Measurements from ENCODE around the gene BTAF1.

The BTAF1 gene

GRCh38 chr10:92062273-92062672 lies 138.7 kb downstream of the BTAF1 start:
- H3K4me3 ChIP-seq (ENCODE audit: low read length) = no peak overlapping the region
- no peaks in the 10 kb centered on the region for H3K79me2 ChIP-seq (ENCODE audit: control insufficient read depth, low read length)
- no peaks in the 10 kb centered on the region for H3K27me3 ChIP-seq (ENCODE audit: control insufficient read depth, low read length)
- no peaks in the 10 kb centered on the region for H3K9me2 ChIP-seq (replicated peaks; ENCODE audit: control insufficient read depth, low read length)
- no peaks in the 10 kb centered on the region for H3K36me3 ChIP-seq (ENCODE audit: control insufficient read depth, low read length)
- H3K4me2 ChIP-seq (ENCODE audit: low read length) = no peak overlapping the region
- H4K20me1 ChIP-seq (ENCODE audit: control insufficient read depth, insufficient read depth, low read depth, low read length) = no peaks in the 10 kb centered on the region
- TF ChIP-seq EZH2phosphoT487 (IDR thresholded peaks at IDR 0.05; ENCODE audit: borderline replicate concordance, low read length) (no peak), CTCF (IDR thresholded peaks at IDR 0.05; ENCODE audit: low read depth, low read length, poor library complexity, severe bottlenecking) (no peak)
- no peak overlapping the region for H3K27ac ChIP-seq (ENCODE audit: low read depth, low read length)
- H3F3A ChIP-seq (ENCODE audit: control insufficient read depth, insufficient read depth) = no peaks in the 10 kb centered on the region
- no peaks in the 10 kb centered on the region for H3K9me3 ChIP-seq (ENCODE audit: control insufficient read depth, insufficient read depth, low read length)
- H3K4me1 ChIP-seq (ENCODE audit: control insufficient read depth, low read length) = no peaks in the 10 kb centered on the region

- Histone ChIP-seq H3K4me3 (ENCODE audit: low read length) (no peak overlapping the region), H3K36me3 (ENCODE audit: control insufficient read depth, low read length) (no peaks in the 10 kb centered on the region), H3K4me1 (ENCODE audit: control insufficient read depth, low read length) (no peaks in the 10 kb centered on the region), H3K27me3 (ENCODE audit: control insufficient read depth, low read length) (no peaks in the 10 kb centered on the region), H3K9me3 (ENCODE audit: control insufficient read depth, insufficient read depth, low read length) (no peaks in the 10 kb centered on the region), H3K79me2 (ENCODE audit: control insufficient read depth, low read length) (no peaks in the 10 kb centered on the region), H3K4me2 (ENCODE audit: low read length) (no peak overlapping the region), H3F3A (ENCODE audit: control insufficient read depth, insufficient read depth) (no peaks in the 10 kb centered on the region), H3K9me2 (replicated peaks; ENCODE audit: control insufficient read depth, low read length) (no peaks in the 10 kb centered on the region), H4K20me1 (ENCODE audit: control insufficient read depth, insufficient read depth, low read depth, low read length) (no peaks in the 10 kb centered on the region), H3K27ac (ENCODE audit: low read depth, low read length) (no peak overlapping the region)
- TF ChIP-seq CTCF (IDR thresholded peaks at IDR 0.05; ENCODE audit: low read depth, low read length, poor library complexity, severe bottlenecking) = no peak
- no peak for TF ChIP-seq EZH2phosphoT487 (IDR thresholded peaks at IDR 0.05; ENCODE audit: borderline replicate concordance, low read length)
These were observed 140.9 kb downstream of the BTAF1 start for GRCh38 chr10:92064506-92064905.

GRCh38 chr10:92066386-92066785 lies 142.8 kb downstream of the BTAF1 start:
- Histone ChIP-seq H3K9me2 (replicated peaks; ENCODE audit: control insufficient read depth, low read length) (no peaks in the 10 kb centered on the region), H3K27ac (ENCODE audit: low read depth, low read length) (no peak overlapping the region)
- TF ChIP-seq EZH2phosphoT487 (IDR thresholded peaks at IDR 0.05; ENCODE audit: borderline replicate concordance, low read length) = no peak
- no peak for TF ChIP-seq CTCF (IDR thresholded peaks at IDR 0.05; ENCODE audit: low read depth, low read length, poor library complexity, severe bottlenecking)

GRCh38 chr10:92068900-92069299 lies 145.3 kb downstream of the BTAF1 start:
- H3K4me3 ChIP-seq (ENCODE audit: low read length) = no peak overlapping the region
- no peaks in the 10 kb centered on the region for H3K9me2 ChIP-seq (replicated peaks; ENCODE audit: control insufficient read depth, low read length)
- no peak overlapping the region for H3K27ac ChIP-seq (ENCODE audit: low read depth, low read length)
- H3K79me2 ChIP-seq (ENCODE audit: control insufficient read depth, low read length) = no peaks in the 10 kb centered on the region
- H3K9me3 ChIP-seq (ENCODE audit: control insufficient read depth, insufficient read depth, low read length) = no peaks in the 10 kb centered on the region
- H3F3A ChIP-seq (ENCODE audit: control insufficient read depth, insufficient read depth) = no peaks in the 10 kb centered on the region
- no peaks in the 10 kb centered on the region for H3K27me3 ChIP-seq (ENCODE audit: control insufficient read depth, low read length)
- H3K4me1 ChIP-seq (ENCODE audit: control insufficient read depth, low read length) = no peaks in the 10 kb centered on the region
- no peaks in the 10 kb centered on the region for H4K20me1 ChIP-seq (ENCODE audit: control insufficient read depth, insufficient read depth, low read depth, low read length)
- no peak overlapping the region for H3K4me2 ChIP-seq (ENCODE audit: low read length)
- H3K36me3 ChIP-seq (ENCODE audit: control insufficient read depth, low read length) = no peaks in the 10 kb centered on the region
- TF ChIP-seq EZH2phosphoT487 (IDR thresholded peaks at IDR 0.05; ENCODE audit: borderline replicate concordance, low read length) (no peak), CTCF (IDR thresholded peaks at IDR 0.05; ENCODE audit: low read depth, low read length, poor library complexity, severe bottlenecking) (no peak)

More at GRCh38 chr10:92066386-92066785, 142.8 kb downstream of the BTAF1 start:
- H3K4me3 ChIP-seq (ENCODE audit: low read length) = no peak overlapping the region
- no peaks in the 10 kb centered on the region for H3K36me3 ChIP-seq (ENCODE audit: control insufficient read depth, low read length)
- H3F3A ChIP-seq (ENCODE audit: control insufficient read depth, insufficient read depth) = no peaks in the 10 kb centered on the region
- H3K4me1 ChIP-seq (ENCODE audit: control insufficient read depth, low read length) = no peaks in the 10 kb centered on the region
- no peak overlapping the region for H3K4me2 ChIP-seq (ENCODE audit: low read length)
- H3K27me3 ChIP-seq (ENCODE audit: control insufficient read depth, low read length) = no peaks in the 10 kb centered on the region
- no peaks in the 10 kb centered on the region for H4K20me1 ChIP-seq (ENCODE audit: control insufficient read depth, insufficient read depth, low read depth, low read length)
- H3K9me3 ChIP-seq (ENCODE audit: control insufficient read depth, insufficient read depth, low read length) = no peaks in the 10 kb centered on the region
- H3K79me2 ChIP-seq (ENCODE audit: control insufficient read depth, low read length) = no peaks in the 10 kb centered on the region

All from DOHH2 (cell line).